GM12891 (cell line): Measurements from ENCODE around the gene EPDR1.

Source experiments
- DNase-seq: peaks from one replicate; pipeline ENCODE4 v3.0.0; 2011; ENCODE audit warnings: low spot score; ENCODE audit not compliant: insufficient read length
- FAIRE-seq: peaks from 2 replicates; lab custom pipeline; 2011; peaks lifted over from hg19 to GRCh38; lab: Jason Lieb, UNC
- PAX5 ChIP-seq: IDR thresholded peaks from 2 replicates; pipeline ENCODE4 v1.6.1; 2011; ENCODE audit warnings: low read length, moderate library complexity, mild to moderate bottlenecking; ENCODE audit not compliant: insufficient read depth, severe bottlenecking
- POLR2A ChIP-seq: IDR thresholded peaks from 2 replicates; pipeline ENCODE4 v1.6.1; 2011; ENCODE audit warnings: low read depth, low read length, control low read depth
- POLR2AphosphoS5 ChIP-seq: IDR thresholded peaks from 2 replicates; pipeline ENCODE4 v1.6.1; 2011; ENCODE audit warnings: low read depth, low read length, control low read depth
- POU2F2 ChIP-seq: IDR thresholded peaks from 2 replicates; pipeline ENCODE4 v1.6.1; 2011; ENCODE audit warnings: low read depth, mild to moderate bottlenecking, control low read depth, low read length, moderate library complexity
- SPI1 ChIP-seq: IDR thresholded peaks from 2 replicates; pipeline ENCODE4 v1.6.1; 2011; ENCODE audit warnings: low read depth, low read length, control low read depth
- TAF1 ChIP-seq: IDR thresholded peaks from 2 replicates; pipeline ENCODE4 v1.6.1; 2011; ENCODE audit warnings: low read depth, low read length, control low read depth

The EPDR1 gene

DNA sequence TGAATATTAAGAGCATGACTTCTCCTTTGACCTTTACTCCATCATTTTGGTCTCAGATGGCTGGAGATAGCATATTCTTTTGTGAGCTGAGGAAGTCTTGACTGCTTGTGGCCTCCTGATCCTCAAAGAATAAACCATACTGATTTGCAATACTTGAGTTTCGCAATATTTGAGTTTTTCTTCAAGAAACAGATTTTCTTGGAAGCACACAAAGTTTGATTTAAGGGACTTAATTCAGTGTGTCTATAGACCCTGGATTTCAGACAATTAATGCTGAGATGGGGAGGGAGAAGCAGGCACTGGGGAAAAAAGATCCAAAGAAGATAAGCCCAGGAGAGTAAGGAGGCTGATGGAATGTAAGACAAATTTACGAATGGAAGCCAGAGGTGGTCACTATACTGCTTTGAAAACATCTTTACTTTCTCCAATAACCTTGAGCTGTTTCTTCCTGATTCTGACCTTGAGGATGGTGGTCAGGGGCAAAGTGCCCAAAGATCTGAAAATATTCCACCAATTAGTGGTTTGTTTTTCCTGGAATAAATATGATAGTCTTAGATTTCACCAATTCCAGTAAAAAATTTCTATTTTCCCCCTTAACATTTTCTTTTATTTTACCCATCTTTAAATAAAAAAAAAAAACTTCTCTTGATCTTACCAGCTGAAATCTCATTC lies 7.5 kb downstream of the EPDR1 start:
- TF ChIP-seq POU2F2: no peak
- TF ChIP-seq TAF1: no peak
- TF ChIP-seq POLR2AphosphoS5: no peak
- no peak for TF ChIP-seq SPI1
- FAIRE-seq (no peak), DNase-seq (no peak)

DNA sequence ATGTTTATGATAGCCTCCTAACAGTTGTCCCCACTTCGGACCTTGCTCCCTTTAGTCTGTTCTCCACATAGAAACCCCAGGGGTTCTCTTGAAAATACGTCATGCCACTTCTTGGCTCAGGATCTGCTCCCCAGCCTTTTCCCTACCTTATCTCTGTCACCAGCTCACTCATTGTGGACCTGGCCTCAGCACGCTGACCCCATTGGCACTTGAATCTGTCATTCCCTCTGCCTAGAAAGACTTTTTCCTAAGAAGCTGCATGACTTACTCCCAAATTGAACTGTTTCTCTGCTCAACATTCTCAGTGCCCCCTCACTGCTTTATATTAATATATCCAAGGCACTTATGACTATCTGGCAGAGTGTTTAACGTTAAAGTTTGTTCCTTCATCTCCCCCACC lies 8.4 kb downstream of the EPDR1 start:
- no peak for DNase-seq
- TF ChIP-seq SPI1 (no peak), PAX5 (no peak), POLR2AphosphoS5 (no peak), POLR2A (no peak), TAF1 (no peak), POU2F2 (no peak)
- no peak for FAIRE-seq

DNA sequence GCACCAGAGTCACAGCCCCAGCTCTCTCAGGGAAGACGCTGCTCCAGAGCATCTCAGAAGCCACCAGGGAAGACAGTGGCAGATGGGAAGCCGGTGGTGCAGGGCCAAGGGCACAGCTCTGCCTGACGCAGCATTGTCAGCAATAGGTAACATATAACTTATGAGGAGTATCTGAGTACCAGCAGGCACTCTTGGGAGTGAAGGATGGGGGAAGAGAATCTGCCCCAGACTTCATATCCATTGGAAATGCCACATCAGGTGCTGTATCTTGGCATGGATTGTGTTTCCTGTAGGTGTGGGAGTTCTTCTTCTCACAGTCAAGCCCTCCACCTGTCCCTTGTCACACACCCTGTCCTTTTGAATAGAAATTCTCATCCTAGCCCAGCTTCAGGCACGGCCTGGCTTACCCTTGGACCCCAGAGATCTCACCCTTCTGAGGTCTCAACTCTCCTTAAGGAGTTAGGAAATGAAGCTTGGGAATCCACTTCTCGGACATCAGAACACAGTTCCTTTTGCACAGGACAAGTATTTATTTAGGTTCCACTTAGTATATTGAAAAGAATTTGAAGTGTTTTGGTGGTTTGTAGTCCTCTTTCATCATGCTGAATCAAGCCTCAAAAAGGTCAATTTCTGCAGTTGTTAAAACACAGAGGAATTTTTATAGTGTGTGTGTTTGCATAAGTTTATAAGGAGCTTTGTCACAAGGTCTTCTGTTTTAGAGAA lies 9.9 kb downstream of the EPDR1 start:
- DNase-seq: no peak
- no peak for FAIRE-seq
- TF ChIP-seq POLR2AphosphoS5 (no peak), PAX5 (no peak), POU2F2 (no peak), POLR2A (no peak), TAF1 (no peak), SPI1 (no peak)

DNA sequence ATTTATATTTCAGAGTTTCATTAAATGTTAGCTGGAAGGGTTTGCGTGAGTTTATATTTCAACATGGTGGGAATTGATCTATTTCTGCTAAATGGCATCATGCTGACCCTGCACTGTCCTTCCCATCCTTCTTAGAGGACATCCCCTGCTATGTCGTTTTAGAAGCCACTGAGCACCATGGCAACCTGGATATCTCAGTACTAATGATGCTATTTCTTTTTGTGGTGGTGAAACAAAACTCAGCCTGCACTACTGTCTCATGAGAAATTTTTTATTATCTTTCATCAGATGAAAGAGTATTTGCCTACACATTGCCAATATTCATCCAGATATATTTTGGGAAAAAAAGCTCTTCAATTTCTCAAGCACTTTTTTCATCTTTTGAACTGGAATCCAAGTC lies 12.1 kb downstream of the EPDR1 start:
- DNase-seq (no peak), FAIRE-seq (no peak)
- TF ChIP-seq PAX5 (no peak), POLR2AphosphoS5 (no peak), SPI1 (no peak), POLR2A (no peak), TAF1 (no peak), POU2F2 (no peak)

DNA sequence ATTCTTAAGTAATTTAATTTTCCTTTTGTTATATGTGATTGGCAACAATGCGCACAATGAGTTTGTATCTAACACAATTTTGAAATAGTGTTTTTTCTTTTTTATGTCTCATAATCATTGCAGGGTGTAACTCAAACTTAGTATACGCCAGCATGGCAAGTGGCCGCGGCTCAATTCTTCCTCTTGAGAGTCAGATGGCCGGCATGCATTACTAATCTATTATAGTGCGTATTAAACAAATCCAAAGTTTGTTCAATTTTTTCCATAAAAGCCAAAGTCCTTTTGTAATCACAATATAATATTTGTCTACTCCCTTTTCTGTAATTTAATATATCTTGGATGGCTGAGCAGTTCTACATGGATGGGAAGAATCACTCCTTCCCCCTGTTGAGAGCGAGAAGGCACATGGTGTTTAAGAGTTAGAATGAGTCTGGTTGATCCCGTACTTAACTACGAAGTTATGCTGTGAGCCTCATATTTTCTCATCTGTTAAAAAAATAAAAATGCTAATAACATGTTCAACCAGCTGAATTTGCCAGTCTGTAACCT lies 12.7 kb downstream of the EPDR1 start:
- FAIRE-seq (no peak), DNase-seq (no peak)
- TF ChIP-seq SPI1 (no peak), POU2F2 (no peak), POLR2A (no peak), PAX5 (no peak), POLR2AphosphoS5 (no peak), TAF1 (no peak)

DNA sequence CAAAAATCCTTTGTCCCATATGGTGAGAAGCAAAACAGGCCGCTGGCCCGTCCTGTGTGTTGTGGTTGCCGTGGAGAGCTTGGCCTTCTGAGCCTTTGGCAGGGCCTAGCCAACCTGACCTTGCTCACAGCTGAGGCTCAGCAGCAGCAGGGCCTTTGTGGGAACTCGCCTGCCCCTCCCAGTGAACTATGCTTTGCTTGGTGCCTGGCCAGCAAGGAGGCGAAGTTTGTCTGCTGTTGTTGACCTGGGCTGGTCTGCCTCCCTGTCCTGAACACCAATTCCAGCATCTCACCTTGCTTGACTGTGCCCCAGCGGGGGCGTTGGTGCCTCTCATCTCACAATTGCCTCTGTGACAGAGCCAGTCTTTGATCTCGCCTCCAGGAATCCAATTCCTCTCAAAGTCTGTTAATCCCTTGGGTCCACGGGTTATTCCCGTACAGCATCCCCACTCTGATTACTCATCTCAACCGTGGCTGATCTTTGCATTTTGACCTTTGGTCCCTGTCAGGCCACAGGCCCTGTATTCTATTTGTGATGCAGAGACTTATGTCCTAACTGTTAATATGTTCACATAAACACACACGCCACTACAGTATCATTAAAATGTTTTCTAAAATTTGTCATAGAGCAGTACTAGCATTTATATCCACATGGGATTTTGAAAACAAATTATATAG lies 22.6 kb downstream of the EPDR1 start:
- no peak for DNase-seq
- FAIRE-seq: no peak
- TF ChIP-seq SPI1 (no peak), POLR2A (no peak), POU2F2 (no peak), POLR2AphosphoS5 (no peak), PAX5 (no peak), TAF1 (no peak)

DNA sequence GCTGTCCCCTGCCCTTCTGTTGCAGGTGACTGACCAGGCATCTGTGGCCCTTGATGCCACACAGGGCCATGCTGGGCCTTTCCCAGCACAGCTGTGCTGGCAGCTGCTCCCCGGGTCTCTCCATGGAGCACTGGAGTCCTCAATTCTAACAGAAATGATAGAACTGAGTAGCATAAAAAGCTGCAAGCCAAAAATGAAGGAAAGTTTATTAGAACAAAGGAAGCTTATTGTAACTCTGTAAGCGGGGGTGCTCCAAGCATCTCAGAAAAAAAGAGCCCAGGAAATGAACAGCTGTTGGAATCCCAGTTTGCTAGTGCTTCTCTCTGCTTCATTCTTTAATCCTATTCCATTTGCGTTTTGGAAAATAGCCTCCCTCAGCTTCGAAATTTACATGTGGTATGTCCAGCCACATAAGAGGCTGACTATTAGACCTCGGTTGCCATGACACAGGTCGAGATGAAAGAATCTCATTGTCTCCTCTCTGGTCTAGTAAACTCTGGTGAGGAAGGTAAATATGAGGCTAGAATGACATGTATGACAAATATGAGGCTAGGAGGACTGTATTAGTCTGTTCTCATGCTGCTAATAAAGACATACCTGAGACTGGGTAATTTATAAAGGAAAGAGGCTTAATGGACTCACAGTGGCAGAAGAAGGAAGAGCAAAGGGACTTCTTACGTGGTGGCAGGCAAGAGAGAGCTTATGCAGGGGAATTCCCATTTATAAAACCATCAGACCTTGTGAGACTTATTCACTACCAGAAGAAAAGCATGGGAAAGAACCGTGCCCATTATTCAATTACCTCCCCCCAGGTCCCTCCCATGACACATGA lies 23.7 kb downstream of the EPDR1 start:
- TF ChIP-seq POLR2AphosphoS5 (no peak), TAF1 (no peak), POU2F2 (no peak), POLR2A (no peak), SPI1 (no peak), PAX5 (no peak)
- DNase-seq (no peak), FAIRE-seq (no peak)

DNA sequence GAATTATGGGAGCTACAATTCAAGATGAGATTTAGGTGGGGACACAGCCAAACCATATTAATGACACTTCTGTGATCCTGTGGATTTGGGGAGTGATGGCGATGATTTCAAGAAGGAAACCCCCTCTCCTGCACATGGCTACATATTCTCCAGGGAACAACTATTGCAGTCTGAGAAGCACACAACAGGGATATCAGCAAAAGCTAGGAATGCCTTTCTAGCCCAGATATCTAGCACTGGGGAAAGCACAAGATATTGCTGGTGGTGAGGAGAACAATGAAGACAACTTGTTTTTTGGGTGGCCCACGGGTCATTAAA lies 24.3 kb downstream of the EPDR1 start:
- TF ChIP-seq POLR2AphosphoS5 (no peak), TAF1 (no peak), POLR2A (no peak), SPI1 (no peak), POU2F2 (no peak), PAX5 (no peak)
- no peak for FAIRE-seq
- DNase-seq: no peak

DNA sequence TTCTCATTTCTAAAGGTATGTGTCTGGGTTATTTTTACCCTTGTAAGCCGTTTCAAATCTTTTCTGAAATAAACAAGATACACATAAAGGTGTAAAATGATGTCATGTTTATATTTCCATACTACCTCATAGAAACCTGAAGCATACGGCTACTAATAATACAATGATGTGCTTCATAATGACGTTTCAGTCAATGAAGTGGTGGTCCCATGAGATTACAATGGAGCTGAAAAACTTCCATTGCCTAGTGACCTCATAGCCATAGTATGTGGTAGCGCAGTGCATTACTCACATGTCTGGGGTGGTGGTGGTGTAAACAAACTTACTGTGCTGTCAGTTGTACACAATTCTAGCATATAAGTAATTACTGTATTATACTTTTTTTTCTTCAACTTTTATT lies 24.9 kb downstream of the EPDR1 start:
- FAIRE-seq: no peak
- TF ChIP-seq SPI1 (no peak), POU2F2 (no peak), TAF1 (no peak), POLR2A (no peak), PAX5 (no peak), POLR2AphosphoS5 (no peak)
- DNase-seq: no peak
